CD4-positive, alpha-beta T cell treated with Interleukin-17A for 1 hour (primary cell): Measurements from ENCODE around the gene CENPP.

Source experiments
- DNase-seq: peaks from one replicate; pipeline ENCODE4 v3.0.0-alpha.2; 2020

The CENPP gene

DNA sequence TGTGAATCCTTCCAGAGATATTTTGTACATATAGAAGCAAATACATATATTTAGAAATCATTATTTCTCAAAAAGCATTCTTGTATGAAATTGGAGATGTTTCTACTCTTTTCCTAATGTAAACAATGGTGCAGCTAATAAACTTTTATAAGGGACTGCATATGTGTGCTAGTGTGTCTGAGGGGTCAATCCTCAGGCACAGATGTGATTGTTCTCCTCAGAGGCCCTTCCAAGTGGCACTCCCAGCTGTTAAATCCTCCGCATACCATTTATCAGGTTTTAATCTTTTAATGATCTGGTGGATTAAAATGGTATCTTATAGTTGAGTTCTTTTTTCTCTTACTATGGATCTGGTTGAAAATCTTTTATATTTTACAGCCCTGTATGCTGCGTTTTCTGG is 104.1 kb downstream of the CENPP start:
- DNase-seq, result no peak

DNA sequence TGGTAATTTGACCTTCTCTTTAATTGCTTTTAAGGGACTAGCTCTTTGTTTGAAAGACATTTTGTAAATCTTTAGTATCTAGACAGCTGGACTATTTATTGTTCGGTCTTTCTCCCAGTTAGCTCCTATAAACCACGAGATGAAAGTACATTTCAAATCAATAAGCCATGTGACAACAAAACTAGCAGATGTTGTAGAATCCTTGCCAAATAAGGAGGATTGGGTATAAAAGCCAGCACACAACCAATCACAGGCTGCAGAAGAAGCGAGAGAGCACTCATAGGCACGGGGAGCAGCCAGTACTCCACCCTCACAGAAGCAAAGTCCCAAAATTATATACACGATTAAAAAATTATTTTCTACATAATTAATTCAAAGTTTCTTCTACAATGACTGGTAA is 106.6 kb downstream of the CENPP start:
- DNase-seq, result no peak

DNA sequence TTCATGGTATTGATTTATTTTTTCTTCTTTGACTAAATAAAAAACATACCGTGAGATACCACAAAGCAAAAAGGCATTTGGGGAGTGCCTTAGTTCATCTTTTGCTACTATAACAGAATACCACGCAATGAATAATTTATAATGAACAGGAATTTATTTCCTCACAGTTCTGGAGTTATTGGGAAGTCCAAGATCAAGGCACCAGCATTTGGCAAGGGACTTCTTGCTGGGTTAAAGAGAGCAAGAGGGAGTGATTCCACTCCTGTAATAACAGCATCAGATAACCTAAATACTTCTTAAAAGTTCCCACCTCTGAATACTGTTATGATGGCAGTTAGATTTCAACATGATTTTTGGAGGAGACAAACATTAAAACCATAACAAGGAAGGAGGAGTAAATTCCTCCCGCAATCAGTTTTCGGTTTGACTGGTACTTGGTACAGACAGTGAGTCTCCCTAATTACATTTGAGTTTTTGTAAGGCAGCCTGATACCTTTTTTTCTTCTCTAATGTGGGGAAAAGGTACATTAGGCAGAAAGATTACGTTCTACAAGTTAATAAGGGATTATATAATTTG is 107.3 kb downstream of the CENPP start:
- DNase-seq, result no peak

DNA sequence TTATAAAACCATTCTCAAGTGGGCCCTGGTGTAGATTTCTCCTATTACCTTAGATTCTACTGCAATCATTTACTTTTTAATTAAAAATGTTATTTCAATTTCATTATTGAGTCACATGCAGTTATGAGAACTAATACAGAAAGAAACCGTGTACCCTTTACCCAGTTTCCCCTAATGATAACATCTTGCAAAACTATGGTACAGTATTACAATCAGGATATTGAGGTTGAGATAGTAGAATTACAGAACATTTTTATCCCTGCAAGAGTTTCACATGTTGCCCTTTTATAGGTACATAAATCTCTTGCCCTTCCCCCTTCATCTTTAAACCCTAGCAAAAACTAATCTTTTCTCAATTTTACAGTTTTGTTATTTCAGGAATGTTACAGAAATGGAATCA is 109.5 kb downstream of the CENPP start:
- DNase-seq, result no peak

DNA sequence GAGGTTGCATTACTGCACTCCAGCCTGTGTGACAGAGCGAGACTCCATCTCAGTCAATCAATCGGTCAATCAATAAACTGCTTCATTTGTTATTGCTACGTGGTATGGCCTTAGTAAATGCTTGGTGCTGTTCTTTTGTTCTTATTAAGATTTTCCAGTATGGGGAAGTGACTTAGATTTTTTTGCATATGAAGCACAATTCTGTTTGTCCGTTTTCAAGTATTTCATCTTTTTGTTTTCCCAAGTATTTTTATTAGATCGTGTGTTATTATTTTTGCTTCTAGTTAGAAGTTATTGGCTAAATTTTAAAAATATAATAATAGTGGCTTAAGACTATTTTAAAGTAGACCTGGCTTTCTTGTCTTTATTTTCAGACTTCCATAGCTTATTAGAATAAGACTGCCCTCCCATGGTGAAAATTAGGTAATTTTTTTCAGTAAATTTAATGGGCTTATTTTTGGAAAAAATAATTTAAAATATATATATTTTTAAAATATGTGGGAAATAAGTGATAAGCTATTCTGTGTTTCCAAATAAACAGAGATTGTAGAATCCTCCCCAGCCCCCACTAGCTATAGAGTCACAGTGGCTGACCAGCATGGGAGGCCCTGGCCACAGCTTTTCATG is 113.3 kb downstream of the CENPP start:
- peak; percentile 31 for DNase-seq

DNA sequence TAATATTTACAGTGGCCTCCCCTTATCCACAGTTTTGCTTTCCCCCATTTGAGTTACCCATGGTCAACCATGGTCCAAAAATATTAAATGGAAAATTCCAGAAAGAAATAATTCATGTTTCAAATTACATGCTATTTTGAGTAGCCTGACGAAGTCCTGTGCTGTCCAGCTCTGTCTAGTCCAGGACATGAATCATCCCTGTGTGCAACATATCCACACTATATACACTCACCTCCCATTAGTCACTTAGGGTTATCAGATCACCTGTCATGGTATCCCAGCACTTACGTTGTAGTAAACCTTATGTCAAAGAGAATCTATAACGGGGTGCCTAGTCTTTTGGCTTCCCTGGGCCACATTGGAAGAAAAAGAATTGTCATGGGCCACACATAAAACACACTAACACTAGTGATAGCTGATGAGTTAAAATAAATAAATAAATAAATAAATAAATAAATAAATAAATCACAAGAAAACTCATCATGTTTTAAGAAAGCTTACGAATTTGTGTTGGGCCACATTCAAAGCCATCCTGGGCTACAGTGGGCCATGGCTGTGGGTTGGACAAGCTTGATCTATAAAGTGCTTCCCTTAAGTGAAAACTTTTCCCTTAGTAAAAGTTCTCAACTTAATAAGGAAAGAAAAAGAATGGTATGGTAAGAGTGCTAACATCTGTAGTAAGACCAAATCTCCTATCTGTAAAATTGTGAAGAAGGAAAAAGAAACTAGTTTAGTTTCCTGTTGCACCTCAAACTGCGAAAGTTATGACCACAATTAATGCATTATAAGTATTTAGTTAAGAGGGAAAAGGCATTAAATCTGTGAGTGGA is 114.4 kb downstream of the CENPP start:
- no peak for DNase-seq

DNA sequence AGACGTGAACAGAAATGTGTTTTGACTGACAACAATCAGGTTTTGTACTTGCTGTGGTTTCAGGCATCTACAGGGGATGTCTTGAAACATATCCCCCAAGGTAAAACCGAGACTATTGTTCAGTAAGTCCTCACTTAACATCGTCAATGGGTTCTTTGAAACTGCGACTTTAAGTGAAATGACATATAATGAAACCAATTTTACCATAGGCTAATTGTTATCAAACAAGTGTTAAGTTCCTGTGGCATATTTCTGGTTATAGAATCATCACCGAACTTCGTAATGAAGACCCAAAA is 114.9 kb downstream of the CENPP start:
- peak; percentile 35 for DNase-seq

DNA sequence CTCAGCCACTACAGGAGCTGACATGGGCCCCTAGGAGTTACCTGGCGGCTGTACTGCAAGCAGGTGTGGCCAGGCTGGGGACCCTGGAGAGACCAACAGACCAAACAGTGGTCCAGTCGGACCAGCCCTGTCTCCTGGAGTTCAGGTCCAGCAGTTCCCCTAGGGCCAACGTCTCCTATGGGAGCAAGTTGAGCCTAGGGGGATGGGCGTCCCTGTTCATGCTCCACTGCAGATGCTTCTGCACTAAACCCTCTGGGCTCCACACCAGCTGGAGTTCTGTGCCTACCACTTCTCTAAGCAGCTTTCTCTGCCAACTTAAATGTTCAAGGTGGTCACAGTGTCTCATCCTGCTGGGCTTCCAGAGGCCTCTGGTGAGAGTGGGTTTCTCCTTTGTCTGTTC is 119.1 kb downstream of the CENPP start:
- DNase-seq, result no peak

DNA sequence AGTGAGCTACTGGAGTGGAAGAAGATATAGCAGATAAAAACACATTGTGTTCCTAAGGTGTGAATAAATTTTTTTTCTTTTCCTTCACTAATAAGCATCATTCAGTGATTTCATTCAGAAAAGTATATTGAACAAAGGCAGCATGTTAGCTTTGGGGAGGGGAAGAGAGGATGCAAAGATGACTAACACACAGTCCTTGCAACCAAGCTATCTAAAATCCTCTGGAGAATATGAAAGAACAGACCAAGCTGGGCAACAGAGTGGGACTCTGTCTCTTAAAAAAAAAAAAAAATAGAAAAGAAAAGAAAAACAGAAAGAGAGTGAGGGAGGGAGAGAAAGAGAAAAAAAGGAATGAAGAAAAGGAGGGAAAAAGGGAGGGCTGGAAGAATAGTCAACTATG is 120.8 kb downstream of the CENPP start:
- DNase-seq, result no peak

DNA sequence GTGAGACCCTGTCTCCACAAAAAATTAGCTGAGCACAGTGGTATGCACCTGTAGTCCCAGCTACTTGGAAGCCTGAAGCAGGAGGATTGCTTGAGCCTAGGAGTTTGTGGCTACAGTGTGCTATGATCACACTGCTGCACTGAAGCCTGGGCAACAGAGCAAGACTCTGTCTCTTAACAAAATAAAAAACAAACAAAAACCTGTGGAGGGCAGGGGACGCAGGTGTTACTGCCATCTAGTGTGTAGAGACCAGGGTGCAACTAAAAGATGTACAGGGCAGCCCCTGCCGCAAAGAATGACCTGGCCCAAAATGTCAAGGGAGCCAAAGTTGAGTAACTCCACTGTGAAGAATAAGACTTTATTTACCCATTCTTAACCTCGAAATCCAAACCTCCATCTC is 129.5 kb downstream of the CENPP start:
- DNase-seq, result no peak

DNA sequence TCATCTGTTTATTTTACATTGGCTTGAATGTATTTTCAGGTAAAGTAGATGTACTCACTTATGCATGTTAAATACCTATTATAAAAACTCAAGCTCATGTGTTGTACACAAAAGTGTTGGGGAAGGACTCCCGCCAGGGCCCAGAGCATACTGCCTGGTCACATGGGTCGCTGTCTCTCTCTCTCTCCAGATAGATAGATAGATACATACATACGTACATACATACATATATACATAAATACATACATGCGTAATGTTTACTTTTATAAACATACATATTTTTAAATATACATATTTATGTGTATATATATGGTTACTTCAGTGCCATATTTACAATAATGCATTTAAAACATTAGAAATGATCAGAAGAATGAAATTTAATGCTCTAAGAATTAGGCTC is 131.8 kb downstream of the CENPP start:
- no peak for DNase-seq

DNA sequence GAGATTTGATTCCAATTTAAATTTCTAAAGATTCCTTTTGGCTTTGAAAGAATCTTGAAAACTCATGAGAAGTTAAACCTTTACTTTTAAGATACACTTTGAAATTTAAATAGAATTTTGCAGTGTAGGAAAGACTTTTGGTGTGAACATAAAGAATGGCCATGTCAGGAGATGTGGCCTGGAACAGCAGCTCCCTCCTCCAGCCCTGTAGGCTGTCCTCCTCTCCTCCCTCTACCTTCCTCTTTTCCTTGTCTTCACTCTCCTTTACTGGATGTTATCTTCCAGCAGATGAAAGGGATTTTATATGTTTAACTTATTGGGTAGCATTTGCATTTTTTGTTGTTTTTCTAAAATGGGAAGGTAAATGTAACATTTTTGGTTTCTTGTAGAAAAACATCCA is 137.6 kb downstream of the CENPP start:
- no peak for DNase-seq

DNA sequence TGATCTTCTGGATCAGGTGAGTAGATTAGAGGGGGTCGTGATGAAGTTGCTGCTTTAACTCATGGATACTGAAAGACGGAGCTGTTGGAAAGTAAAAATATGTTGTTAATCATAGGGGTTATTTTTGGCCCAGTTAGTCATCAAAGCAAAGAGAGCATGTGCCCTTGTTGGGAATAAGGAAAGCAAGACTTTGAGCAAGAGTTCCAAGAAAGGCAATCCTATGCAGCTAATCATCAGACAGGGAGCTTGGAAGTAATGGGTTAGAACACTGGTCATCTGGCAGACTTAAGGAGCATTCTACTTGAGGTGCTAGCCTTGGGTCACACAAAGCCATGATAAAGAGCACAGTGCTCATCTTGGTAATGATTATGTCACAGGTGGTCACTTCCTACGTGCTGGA is 138.2 kb downstream of the CENPP start:
- DNase-seq, result no peak

DNA sequence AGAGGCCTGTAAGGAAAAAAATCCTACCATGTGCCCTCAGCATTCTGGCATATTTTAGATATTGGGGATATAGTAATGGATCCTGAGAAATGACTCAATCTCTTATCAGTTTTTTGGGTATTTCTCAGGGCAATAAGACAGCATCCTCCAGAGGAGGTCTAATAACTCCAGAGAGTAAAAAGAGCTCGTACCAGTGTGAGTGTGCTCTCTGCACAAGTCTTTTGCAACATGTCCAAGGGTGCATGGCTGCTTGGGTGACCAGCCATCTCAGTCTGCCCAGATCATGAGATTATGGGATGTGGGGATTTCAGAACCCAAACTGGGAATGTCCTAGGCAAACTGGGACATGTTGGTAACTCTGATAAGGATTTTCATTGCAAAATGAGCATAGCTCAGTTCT is 141.3 kb downstream of the CENPP start:
- no peak for DNase-seq

DNA sequence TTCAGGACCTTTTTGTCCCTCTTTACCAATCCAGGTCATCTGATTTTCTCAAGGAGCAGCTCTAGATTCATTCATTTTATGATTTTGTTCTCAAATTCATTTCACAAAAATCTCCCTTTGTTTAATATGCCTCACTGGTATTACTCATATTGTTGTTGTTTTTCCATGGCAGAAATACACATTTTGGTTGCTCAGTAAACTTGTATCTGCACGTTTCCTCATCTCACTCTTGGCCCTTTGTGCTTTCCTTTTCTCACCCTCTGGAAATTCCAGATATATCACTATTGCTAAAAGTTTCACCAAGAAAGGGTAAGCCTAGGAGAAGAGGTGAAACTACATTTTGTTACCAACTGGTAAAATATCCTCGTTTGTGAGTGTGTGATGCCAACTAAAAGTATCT is 141.8 kb downstream of the CENPP start:
- no peak for DNase-seq

DNA sequence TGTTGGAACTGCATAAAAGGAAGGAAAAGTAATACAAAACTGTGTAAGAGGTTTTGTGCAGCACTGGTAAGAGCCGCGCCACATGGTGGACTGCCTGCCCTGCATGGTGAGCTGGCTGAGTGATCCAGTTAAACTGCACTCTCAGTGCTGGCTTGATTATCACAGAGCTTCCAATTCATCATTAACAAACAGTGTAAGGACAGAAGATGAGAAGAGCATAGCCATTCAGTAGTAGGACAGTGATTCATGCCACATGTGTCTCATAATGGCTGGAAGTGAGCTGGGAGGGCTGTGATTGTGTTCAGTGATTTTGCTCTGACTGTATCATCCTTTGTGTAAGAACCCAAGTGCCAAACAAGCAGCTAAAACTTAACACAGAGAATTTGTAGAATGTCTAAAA is 142.5 kb downstream of the CENPP start:
- DNase-seq, result no peak

DNA sequence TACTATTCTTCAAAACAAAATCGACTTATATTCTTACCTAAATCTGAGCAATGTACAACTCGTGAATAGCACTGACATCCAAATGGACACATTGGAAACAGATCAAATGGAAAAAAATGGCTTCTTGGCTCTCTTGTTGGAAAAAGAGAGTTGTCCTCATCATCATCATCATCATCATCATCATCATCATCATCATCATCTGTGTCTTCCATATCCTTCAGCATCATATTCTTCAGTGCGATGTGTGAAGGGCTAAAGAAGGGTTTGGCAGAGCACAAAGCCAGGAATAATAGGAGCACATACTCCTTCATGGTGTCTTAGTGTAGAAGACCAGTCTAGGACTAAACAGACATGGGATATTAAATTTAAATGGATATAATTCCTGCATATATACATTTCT is 148.8 kb downstream of the CENPP start:
- no peak for DNase-seq

DNA sequence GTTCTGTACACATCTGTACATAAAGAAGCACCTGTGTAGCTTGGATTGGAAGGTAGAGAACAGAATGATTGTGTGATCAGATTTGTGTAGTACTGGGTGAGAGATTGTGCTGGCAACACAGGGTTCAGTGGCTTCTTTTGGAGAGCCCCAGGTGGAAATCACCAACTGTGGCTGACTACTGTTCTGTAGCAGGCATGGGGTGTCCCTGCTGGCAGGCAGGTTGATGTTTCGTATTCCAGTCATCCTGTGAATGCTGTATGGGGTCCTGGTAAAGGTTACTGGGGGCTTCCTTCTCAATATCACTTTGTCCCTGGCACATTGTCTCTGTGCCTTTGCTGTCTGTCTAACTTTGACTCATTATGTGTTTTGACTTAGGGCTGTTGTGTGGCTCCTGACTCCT is 151.2 kb downstream of the CENPP start:
- DNase-seq, result no peak

DNA sequence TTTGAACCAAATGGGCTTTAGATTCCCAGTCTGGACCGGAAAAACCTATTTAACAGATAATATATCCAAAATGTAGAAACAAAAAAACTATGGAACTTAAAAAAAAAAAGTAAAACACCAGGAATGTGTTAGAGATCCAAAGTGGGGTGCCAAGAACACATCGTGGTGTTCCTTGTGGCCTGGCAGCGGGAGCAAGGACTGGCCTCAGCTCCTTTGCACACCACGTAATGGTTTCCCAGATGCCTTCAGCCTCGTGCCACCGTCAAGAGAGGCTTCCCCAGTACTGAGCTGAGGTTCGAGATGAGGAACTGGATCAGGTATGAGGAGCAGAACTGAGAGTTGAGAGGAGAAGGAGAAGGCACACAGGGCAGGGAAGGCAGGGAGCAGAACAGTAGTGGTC is 153.0 kb downstream of the CENPP start:
- no peak for DNase-seq

DNA sequence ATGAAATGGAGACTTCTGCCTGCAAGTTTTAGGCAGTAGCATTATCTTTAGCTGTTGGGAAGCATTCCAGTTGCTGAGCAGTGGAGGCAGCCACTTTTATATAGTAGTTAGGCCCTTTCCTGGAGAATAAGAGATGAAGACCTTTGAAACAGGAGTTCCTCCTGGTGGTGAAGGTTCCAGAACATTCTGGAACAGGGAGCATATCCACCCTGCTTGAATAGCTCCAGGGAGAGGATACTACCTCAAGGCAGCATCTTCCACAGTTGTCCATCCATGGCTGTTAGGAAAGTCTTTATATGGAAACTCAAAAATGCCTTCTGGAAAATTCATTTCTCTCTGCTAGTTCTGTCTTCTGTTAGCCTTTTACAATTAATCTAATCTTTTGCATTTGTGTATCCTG is 153.6 kb downstream of the CENPP start:
- DNase-seq, result no peak

DNA sequence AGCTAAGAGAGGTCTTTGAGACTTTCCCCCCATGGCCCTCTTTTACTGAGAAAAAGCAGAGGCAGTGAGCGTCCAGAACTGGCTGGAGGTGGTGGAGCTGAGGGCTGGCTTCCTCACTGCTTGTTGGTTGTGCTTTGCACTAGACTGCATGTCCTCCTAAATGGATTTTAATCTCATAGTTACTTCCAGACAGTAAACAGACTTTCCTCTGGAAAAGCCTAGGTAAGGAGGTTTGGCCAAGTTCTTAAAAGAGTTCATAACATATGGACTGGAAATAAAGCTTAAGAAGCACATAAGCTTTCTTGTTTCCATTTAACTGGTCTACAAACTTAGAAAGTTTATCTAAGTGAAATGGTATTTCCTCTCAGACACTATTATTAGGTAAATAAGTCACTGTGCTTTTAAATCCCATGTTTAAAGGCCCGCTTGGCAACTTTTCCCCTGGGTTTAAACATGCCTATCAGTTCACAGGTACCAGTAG is 154.6 kb downstream of the CENPP start:
- no peak for DNase-seq

DNA sequence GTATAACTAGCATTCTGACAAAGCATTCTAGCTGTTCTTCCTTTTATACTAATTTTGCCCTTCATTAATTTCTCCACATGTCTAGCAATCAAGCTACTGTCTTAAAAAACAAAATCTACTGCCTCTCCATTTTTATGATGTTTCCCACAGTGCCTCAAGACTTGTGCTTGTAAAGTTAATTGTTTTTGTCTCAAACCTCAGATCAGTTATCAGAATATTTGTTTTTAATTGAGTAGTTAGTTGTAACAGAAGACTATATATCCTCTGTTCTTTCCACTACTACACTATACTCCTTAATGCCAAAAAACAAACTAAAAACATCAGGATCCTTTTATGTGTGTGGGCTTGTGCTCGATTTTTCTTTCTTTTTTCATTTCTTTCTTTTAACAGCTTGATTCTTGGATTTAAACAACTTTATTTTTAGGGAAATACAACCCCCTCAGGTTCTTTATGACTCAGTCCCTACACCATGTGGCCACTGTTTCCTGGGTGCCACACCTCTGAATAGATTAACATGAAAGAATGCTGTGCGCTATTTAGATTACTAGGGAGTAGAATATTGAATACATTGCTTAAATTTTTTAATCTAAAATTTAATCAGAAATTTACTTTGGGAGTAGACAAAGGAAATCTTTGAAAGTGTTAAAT is 155.4 kb downstream of the CENPP start:
- DNase-seq, result no peak

DNA sequence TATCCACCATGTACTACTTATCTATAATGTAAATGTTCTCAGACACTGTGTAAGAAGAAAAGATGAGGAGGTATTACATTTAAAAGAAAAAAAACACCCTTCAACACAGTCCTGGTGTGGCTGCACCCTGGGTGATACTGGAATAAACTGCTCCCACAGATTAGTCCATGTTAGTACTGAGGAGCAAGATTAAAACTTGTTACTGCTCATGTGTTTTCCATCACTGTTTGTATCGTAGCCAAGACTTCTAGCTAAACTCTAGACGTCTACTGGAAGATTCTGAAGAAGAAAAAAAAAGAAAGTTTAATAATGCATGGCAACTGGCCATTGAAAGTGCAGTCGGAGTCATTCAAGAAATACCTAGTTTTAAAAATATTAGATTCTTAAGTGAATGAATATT is 156.6 kb downstream of the CENPP start, which contains the start of gene ASPN:
Gene ASPN, minus strand, starts transcription at position 178 of the 400 bp plus-strand sequence.
- DNase-seq, result no peak

DNA sequence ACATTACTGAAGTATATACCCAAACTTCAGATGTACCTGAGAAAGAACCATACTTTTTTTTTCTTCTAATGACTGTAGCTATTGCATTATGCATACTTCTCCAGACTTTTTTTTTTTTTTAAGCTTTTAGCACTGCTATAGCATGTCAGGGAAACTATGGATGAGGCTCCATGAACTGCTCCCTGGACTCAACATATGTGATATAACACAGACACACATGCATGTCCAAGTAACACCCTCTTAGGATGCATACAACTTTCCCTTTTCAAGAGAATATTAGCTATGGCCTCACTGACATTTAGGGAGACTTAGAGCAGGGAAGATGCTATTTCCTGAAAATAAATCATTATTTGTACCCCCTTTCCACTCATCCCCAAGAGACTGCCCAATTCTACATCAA is 157.1 kb downstream of the CENPP start:
- DNase-seq, result no peak
